Activated gamma-delta T cell treated with anti-CD3 and anti-CD28 coated beads, Interleukin-2, amount 50 U/mL, for 16 hours (primary cell): Measurements from ENCODE around the gene LRP1B.

ENCODE experiments used
- DNase-seq: peaks from one replicate; pipeline ENCODE4 v3.0.0-alpha.2; 2020; ENCODE audit warnings: low read depth

Gene LRP1B

GRCh38 chr2:141590620-141591019 is 540.2 kb downstream of the LRP1B start:
- DNase-seq, result no peak

DNA sequence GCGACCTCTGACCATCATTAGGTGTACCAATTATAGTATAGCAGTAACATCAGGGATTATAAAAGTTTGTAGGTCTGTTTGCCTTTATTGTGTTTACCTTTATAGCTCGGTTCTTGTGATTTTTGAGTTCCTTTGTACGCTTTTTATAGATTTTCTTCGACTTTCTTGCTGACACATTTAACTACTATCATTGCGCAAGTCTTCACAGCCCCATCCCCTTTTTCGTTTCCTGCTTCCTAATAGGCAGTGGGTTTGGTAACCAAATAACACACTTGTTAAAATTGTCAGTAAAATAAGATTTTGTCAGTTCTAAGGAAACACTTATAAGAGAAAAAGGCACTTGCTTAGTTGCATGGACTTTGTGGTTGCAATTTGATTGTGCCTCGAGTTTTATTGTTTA is 541.5 kb downstream of the LRP1B start:
- DNase-seq, result no peak

DNA sequence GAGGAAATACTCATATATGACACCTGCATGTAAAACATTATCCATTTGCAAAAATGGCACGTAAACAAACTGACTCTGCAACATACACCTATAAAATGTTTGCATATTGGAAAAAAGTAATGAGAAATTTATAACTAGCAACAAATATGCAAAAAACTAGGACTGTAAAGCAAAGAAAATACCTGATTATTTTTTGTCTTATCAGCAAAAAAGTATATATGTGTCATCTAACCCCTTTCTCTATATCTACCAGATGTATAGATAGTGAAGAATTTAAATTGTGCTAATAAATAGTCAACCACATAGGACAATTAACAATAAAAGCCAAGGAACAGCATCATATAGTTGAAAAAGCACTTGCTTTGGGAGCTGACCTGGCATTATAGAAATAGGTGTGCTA is 543.8 kb downstream of the LRP1B start:
- no peak for DNase-seq

GRCh38 chr2:141582213-141582612 is 548.6 kb downstream of the LRP1B start:
- DNase-seq, result no peak

GRCh38 chr2:141579071-141579470 is 551.7 kb downstream of the LRP1B start:
- DNase-seq, result no peak

DNA sequence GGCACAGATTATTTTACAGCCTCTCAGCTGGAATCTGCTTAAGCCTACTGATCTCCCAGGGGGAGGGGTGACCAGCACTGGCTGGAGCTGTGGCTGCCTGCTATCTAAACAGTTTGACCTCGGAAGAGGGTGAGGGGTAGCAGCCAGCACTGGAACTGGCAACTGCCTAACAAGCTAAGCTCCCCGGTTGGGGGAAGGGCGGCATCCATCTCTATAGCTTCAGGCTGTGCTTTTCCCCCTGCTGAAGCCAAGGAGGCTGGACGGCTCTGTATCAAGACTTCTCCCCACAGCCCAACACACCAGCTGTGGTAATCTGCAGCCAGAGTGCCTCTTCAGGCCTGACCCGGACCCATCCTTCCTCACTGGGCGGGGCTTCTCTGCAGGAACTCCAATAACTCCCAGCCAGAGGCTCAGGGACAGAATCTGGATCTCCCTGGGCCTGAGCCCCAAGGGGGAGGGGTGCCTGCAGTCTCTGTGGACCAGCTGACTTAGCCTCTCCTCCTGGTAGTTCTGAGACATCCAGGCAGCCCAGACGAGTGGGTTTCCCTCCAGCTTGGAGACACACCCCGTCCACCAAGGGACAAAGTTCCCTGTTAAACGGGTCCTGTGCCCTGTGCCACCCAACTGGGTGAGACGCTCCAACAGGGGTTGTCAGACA is 560.2 kb downstream of the LRP1B start:
- no peak for DNase-seq

DNA sequence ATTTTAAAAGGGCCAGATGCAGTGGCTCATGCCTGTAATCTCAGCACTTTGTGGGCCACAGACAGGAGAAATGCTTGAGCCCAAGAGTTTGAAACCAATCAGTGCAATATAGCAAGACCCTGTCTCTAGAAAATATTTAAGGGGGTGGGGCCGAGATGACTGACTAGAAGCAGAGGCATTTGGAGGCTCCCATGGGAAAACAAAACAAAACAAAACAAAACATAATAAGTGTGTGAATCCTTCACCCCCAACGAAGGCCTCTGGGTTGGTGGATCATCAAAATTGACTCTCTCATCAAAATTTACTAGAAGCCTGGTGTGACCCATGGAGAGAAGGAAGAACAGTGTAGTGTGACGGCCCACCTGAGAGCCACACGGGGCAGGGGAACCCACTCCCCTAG is 560.9 kb downstream of the LRP1B start:
- no peak for DNase-seq

DNA sequence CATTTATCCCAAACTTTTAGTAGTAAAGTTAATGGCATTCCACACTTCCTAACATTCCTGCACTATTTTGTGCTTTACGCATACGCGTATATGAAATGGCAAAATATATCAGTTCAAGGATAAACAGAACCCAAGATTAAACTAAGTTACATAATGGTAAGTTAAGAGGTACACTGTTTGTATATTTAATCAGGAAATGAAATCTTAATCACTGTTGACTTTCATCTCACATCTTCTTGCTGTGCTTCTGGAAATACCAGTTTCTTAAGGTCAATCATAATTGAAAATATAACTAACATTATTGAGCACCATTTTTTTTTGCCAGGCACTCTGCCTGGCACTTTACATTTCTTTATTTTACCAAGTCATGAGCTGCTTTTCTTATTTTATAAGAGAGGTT is 565.2 kb downstream of the LRP1B start:
- DNase-seq, result no peak

DNA sequence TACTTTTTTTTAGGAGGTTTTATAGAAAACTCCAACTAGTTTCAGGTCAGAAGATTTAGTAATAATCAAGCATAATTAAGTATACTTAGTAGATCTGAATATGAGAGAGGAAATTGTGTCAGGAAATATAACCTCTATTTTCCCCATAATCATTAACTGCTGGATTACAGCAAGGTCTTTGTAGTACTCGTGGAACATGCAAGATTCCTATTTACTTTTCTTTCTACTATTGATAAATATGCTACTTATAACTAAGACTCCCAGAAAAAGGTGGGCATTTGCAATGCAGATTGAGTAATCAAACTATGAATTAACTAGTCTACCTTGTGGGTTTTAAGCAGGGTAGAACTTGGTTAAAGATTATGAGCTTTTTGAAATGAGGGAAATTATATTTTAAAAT is 570.1 kb downstream of the LRP1B start:
- DNase-seq, result no peak

- DNase-seq, result no peak
Measured at GRCh38 chr2:141557329-141558095, 573.3 kb downstream of the LRP1B start.

- no peak for DNase-seq
Measured at GRCh38 chr2:141555876-141556470, 574.8 kb downstream of the LRP1B start.

GRCh38 chr2:141554810-141555209 is 576.0 kb downstream of the LRP1B start:
- no peak for DNase-seq

- DNase-seq, result no peak
Measured at GRCh38 chr2:141534666-141535362, 596.0 kb downstream of the LRP1B start.

DNA sequence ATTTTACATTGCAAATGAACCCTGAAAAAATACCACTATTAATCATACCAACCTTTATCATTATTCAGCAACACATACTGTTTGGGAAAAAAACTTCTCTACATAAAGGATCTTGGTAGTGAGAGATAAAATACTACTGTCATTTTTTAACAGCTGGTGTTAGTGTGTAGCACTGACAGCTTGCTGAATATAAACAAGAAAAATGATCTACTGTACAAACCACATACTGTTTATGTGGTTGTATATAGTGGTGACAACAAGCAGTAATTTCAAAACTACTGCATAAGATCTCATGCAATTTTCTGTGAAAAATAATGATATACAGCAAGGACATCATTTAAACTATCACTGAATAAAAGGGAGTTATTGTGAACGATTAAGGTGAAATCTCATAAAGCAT is 601.2 kb downstream of the LRP1B start:
- no peak for DNase-seq

DNA sequence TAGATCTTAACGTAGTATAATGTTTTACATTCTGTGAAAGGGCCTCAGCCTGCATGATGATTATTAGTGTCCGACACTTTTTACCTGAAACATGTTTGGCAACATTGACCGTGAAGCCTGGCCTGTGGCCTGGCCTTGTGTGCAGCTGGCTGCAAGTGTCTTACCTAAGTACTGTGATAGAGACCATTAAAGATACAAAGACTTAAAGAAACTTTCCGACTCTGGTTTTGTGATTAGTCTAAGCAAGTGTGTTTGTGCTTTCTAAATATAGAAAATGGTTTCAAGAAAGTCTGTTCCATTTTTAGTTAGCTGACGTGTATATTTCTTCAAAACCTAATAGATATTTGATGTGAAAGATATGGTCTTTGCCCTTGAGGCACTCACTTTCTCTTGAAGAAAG is 601.8 kb downstream of the LRP1B start:
- DNase-seq, result no peak

GRCh38 chr2:141526760-141527159 is 604.1 kb downstream of the LRP1B start:
- DNase-seq, result no peak

DNA sequence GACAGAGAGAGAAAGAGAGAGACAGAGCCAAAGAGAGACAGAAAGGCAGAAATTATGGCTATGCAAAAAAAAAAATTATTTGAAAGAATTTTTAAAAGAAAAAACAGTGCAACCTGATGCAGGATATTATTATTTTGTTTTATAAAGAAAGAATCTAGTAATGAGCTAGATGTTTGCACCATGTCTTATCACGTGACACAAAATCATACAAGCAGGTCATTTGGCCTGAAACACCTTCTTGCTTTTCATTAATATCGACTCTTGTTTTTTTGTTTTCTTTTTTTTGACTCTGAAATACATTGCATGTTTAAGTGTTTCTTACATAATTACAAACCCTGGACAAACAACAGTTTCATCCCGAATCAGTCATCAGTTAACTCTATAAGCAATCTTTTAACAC is 606.0 kb downstream of the LRP1B start:
- no peak for DNase-seq

DNA sequence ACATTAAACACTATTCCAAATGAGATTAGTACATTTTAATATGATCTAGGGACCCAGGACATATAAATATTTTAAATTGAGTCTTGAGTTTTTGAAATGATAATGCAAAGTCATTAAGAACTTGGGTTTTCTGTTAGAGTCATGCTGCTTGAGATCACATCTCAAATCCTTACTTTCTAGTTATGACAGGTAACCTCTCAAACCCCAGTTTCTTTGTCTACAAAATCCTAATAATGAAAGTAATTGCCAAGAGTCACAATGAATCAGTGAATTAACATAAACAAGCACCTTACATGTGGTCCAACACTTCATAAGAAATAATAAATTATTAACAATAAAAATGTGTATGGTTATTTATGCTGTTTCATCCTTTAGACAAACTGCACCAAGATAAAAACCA is 607.6 kb downstream of the LRP1B start:
- no peak for DNase-seq

- DNase-seq, result no peak
Measured at GRCh38 chr2:141522702-141523101, 608.1 kb downstream of the LRP1B start.

DNA sequence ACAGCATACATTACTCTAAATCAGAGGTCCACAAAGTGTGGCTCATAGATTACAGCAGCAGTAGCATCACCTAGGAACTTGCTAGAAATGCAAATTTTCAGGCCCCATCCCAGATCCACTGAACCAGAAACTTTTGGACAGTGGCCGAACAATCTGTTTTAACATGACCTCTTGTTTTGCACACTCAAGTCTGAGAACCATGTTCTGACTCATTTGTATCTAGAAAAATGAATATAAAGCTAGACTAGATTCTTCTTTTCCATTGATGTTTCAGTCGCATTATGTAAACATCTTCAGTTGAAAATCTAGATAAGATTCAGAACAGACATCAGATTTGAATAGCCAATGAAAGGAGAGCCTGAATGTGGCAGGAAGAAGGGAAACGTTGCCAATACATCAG is 608.8 kb downstream of the LRP1B start:
- no peak for DNase-seq

- no peak for DNase-seq
Measured at GRCh38 chr2:141519906-141520305, 610.9 kb downstream of the LRP1B start.

DNA sequence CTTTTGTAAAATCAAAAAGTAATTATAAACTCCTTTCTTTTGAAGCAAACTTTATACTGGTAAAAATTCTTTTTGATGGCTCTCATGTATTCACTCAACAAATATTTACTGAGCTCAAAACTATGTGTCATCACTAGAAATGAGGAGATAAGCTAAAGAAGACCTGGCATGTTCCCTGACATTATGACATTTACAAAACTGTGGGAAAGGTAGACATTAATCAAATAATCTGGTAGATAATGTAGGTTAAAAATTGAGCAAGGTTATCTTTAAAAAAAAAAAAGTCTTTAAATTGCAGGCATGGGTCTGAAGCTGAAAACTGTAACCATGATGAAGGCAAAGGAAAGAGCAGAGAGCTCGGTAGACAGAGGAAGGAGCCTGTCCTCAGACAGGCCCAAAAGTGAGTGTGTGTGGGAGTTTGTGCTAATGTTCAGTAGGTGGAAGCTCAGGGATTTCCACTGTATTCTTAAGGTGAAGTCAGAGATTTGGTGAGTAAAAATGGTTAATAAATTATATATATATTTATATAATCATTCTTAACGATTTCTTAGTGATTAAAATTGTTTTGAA is 612.9 kb downstream of the LRP1B start:
- no peak for DNase-seq
